ENCODE measurements around the gene OLIG1.

The OLIG1 gene

DNA sequence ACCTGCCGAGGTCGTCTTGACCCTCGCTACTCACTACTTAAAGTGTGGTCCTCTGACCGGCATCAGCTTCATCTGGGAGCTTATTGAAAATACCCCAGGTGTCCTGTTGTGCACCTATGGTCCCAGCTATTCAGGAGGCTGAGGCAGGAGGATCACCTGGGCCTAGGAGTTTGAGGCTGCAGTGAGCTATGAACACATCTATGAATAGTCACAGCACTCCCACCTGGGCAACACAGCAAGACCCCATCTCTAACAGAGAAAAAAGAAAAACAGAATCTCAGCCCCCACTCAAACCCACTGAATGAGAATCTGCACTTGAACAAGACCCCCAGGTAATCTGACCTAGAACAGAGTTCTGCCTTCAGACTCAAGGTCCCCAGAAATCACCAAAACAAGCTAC is 8.7 kb upstream of the OLIG1 start:
- DNase-seq: no peak

DNA sequence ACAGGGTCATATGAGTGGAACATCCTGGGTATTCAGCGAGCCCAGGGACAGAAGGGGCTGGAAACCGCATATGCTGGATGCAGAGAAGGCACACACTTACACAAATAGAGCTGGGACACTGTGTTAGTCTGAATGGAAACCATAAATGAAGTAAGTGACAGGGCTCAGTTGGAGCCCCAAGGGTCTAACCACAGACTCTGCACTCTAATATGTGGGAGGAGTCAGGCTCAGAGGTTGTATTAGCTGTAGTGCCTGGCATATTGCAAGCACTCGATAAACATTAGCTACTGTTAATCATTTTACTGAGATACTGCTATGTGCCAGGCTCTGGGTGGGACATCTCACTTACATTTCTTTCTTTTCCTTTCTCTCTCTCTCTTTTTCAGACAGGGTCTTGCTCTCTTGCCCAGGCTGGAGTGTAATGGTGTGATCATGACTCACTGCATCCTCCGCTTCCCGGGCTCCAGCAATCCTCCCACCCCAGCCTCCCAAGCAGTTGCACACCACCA is 6.5 kb upstream of the OLIG1 start:
- no peak for DNase-seq

DNA sequence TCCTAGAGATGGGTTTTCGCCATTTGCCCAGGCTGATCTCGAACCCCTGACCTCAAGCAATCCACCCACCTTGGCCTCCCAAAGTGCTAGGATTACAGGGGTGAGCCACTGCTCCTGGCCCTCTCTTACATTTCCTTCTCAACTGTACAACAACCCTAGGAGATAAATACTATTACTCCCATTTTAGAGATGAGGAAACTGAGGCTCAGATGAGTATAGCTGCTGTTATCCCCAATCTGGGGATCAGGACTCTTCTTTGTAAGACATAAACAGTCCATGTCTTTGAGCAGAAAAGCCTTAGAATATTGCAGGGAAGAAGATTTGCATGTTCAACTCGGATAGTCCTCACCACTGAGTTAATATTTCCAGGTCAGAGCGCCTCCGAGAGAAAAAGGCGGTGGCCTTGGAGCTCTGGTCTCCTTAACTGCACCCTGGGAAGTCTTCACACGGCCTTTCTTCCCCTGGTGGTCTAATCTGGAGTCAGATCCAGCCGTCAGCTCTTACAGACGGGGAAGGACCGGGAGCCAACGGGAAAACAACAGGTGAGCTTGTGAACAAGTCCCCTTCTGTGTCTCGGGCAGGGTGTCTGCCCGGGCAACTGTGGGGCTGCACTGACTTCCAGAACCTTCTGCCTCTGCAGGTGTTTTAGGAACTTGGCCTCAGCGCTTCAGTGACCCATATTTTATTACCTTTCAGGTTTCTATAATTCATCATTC is 5.9 kb upstream of the OLIG1 start:
- peak in 15 of 51 donors; percentile 34 to 69 (median 45) for DNase-seq

DNA sequence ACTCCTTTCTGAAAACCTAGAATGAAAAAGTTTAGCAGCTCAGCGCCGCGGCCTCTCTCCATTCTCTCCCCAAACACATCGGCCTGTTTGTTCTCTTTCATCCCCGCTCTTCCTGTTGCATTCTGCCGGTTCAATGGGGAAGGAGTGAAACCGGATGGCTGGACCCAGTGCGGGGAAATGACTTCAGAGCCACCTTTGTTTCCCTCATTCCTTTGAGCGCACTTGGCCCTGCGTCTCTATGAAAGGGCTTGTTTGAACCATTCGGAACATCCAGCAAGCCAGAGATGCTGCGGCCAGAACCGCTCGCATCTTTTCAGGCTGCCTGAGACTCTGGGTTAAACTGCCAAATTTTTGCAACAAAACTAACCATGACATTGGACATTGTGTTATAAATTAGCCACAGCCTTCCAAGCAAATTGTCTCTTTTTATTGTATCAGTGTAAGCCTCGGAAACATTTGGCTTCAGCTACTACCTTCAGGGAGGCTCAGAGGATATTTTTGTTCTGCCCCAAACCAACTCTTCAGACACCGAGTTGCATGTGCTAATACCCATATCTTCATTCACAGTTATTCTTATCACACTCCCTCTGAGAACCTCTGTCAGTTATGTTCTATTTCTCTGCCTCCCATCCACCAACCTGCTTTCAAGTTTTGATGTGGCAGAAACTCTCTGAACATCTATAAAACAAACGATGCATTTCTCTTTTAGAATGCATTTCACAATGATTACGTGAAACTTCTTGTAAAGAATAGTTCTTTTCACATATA is 5.1 kb upstream of the OLIG1 start:
- DNase-seq: peak in 37 of 51 donors; percentile 24 to 78 (median 51)

DNA sequence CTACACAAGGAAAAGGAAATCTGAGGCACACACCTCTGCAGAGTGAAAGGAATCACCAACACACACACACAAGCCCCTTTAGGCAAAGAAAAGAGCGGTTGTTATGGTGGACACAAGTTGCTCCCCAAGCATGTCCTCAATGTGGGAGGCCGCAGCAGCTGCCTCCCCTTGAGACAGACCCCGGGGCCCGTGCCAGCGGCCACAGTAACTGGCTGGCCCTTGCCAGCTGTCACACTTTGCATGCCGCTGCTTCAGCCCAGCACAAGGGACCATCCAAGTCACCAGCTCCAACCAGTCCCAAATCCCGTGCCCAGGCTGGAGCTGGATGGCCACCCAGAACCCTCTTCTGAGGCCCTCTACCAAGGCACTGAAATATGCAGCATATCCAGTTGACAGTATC is 2.9 kb upstream of the OLIG1 start:
- peak in 8 of 51 donors; percentile 4 to 28 (median 18) for DNase-seq

DNA sequence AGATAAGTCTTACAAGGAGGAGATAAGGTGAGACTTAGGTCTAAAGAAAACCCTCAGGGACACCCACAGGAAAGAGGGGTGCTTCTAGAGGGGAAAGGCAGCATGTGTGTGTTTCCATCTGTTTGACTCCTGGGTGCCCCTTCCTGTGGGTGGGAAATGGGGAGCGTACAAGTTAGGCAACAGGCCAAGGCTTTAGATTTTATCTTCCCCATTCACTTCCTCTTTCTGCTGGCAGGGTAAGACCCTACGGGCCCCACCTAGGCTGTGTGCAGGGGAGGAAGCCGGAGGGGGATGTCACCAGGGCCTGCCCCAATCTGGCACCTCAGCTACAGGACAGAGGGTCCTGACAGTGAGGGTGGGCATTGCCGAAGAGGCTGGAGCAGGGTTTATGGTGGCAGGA is 2.5 kb upstream of the OLIG1 start:
- no peak for DNase-seq

DNA sequence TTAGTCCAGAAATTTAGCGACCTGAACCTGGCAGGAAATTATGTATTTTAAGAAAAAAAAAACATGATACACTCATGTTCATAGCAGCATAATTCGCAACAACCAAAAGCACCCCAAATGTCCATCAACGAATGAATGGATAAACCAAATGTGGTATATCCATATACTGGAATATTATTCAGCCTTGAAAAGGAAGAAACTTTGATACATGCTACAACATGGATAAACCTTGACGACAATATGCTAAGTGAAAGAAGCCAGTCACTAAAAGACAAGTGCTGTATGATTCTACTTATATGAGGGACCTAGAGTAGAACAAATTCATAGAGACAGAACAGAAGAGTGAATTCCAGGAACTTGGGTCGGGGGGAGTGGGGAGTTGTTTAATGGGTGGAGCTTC is 698 bp upstream of the OLIG1 start:
- DNase-seq: no peak

DNA sequence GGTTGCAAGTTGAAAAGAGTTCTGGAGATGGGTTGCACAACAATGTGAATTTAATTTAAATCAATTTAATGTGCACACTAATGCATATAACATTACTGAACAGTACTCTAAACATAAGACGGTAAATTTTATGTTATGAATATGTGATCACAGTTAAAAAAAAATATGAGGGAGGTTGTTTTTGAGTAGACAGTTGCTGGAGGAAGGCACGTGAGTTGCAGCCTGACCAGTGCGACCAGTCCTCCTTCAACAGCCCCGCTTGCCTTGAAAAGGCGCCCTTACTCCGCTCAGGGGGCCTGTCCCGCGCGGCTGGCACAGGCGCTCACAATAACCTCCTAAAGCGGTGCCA is 322 bp upstream of the OLIG1 start:
- no peak for DNase-seq

DNA sequence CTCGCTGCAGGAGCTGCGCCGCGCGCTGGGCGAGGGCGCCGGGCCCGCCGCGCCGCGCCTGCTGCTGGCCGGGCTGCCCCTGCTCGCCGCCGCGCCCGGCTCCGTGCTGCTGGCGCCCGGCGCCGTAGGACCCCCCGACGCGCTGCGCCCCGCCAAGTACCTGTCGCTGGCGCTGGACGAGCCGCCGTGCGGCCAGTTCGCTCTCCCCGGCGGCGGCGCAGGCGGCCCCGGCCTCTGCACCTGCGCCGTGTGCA is 730 bp downstream of the OLIG1 start:
- DNase-seq: no peak

DNA sequence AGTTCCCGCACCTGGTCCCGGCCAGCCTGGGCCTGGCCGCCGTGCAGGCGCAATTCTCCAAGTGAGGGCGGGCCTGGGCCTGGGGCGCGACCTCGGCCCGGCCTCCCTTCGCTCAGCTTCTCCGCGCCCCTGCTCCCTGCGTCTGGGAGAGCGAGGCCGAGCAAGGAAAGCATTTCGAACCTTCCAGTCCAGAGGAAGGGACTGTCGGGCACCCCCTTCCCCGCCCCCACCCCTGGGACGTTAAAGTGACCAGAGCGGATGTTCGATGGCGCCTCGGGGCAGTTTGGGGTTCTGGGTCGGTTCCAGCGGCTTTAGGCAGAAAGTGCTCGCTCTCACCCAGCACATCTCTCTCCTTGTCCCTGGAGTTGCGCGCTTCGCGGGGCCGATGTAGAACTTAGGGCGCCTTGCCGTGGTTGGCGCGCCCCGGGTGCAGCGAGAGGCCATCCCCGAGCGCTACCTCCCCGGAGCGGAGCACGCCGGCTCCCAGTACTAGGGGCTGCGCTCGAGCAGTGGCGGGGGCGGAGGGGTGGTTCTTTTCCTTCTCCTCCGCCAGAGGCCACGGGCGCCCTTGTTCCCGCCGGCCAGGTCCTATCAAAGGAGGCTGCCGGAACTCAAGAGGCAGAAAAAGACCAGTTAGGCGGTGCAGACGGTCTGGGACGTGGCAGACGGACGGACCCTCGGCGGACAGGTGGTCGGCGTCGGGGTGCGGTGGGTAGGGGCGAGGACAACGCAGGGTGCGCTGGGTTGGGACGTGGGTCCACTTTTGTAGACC is 1.2 kb downstream of the OLIG1 start:
- DNase-seq: peak in 15 of 51 donors; percentile 16 to 58 (median 36)

DNA sequence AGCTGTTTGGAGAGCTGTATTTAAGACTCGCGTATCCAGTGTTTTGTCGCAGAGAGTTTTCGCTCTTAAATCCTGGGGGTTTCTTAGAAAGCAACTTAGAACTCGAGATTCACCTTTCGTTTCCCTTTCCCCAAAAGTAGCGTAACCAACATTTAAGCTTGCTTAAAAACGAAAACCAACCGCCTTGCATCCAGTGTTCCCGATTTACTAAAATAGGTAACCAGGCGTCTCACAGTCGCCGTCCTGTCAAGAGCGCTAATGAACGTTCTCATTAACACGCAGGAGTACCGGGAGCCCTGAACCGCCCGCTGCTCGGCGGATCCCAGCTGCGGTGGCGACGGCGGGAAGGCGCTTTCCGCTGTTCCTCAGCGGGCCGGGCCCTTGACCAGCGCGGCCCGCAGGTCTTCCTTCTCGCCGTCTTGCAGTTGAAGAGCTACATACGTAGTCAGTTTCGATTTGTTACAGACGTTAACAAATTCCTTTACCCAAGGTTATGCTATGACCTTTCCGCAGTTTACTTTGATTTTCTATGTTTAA is 1.9 kb downstream of the OLIG1 start:
- DNase-seq: peak in 4 of 51 donors; percentile 22 to 46 (median 26)

DNA sequence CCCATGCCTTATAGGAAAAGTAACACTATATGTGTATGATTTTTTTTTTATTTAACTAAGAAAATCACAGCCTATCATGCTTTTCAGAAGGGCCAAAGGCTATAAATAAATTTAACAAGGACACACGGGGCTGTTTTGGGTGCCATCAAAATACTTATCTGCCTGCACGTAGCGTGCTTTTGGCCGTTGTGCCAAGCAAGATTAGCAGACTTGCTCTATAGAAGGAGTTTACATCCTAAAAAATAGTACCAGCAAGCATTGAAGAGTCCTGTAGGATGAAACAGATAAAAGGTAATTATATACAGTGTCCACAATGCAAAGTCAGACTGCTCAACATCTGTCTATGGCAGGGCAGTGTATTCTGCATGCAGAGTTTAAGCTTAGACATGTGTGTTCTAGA is 3.7 kb downstream of the OLIG1 start:
- DNase-seq: no peak

DNA sequence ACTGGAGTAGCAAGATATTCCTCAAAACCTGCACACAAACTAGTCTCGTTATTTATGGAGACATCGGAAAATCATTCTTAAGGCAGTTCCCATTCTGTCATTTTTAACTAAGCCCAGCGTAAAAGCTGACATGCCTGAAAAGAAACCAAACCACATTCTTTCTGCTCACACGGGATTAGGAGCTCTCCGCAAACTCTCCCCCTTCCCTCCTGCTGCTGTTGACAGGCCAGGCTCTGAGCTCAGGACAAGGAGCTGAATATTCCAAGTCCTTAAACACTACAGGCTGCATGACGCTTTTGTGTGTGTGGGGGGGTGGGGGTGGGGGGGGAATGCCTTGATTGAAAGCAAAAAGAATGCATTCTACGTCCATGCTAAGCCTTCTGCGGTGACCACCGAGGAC is 5.2 kb downstream of the OLIG1 start:
- DNase-seq: peak in 3 of 51 donors; percentile 16 to 35 (median 21)

DNA sequence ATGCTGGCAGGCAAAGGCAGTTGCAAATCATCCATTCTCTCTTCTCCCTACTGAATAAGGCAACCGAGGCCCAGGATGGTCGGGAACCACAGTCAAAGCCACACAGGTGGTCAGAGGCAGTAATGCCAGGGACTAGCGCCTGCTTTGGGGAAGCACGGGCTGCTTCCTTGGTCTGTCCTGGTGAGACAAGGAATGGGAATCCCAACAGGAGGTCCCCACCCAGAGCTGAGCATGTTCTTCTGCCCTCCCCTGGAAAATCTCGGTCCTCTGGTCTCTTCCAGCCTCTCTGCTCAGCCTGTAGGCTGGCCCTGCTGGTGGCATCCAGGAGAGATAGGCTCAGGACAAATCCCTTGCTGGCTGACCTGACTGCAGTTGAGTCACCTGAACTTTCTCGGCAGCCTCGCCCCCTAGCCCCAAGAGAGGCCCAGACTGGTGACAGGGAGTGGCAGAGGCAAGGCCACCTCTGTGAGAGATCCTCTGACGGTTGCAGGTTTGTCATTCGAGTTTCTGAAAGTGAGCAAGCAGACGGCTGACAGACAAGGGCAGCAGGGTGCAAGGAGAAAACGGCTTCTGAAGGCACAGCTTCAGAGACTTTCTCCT is 5.8 kb downstream of the OLIG1 start:
- peak in 2 of 51 donors; percentile 31 to 35 for DNase-seq

DNA sequence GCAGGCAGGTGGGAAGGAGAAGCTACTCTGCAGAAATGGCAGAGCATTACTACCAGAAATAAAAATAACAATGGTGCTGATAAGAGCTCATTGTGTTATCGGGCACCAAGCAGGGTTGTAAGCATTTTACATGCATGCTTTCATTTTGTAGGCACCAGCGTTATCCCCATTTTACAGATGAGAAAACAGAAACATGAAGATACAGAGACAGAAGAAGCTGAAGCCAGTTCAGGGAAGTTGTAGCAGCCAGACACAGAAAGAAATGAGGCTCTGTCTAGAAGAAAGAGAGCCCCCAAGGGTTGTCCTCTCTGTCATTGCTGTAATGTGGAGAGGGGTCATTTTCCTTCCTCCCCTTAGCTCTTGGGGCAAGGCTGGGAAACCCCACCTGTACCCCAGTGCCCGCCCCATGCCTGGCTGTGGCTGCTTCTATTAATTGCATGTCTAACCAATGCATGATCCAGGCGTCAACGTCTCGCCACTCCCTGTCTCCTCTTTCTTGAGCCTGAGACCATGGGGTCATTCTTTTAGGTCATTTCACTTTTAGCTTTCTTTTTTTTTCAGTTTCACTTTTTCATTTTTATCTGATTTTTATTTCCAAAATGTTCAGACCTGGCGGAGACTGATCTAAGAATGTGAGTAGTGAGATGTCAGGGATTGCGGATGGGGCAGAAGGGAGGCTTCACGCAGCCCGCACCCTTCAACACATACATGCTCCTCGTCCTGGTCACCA is 6.8 kb downstream of the OLIG1 start:
- DNase-seq: no peak

DNA sequence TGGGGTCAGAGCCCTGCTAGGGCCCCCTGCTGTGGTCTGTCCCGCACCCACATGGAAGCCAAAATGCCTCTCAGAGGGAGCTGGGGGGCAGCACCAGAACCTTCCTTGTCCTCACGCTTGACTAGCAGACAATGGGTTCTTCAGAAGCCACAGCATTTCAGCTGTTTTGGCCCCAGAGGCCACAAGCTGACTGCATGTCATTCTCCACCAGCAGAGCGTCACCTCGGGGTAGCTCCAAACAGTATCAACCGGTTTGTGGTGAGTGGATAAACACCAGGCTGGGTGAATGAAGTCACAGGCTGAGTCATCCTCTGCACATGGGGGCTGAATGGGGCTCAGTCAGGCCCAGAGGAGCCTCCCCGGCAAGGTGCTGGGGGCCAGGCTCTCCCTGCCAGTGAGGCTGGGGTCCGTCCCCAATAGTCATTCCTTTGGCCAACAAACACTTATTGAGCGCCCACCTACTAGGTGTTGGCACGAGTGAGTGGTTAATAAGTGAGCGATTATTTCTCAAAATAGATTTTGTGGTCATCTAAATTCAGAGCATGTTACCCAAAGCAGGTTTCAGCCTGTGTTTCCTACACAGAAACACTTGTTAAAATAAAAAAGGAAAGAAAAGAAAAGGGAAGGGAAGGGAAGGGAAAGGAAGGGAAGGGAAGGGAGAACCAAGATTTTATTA is 9.1 kb downstream of the OLIG1 start:
- peak in 44 of 51 donors; percentile 10 to 93 (median 76) for DNase-seq

DNA sequence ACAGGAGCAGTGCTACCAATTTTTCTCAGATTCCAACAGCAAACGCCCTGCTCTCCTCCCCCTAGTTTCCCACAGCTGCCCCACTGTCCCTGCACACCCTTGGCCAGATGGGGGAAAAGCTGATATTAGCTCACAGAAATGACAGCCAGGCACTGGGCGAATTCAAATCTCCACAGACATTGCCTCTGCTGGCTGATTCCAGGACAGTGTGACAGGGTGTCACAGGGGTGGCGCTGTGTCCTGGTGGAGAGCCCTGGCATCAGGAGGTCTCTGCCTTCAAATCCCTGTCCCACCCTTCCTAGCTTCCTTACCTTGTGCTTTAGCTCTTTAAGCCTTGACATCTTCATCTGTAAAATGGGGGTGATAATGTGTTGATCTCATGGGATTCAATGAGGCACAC is 10.4 kb downstream of the OLIG1 start:
- DNase-seq: peak in 9 of 51 donors; percentile 13 to 40 (median 21)

DNA sequence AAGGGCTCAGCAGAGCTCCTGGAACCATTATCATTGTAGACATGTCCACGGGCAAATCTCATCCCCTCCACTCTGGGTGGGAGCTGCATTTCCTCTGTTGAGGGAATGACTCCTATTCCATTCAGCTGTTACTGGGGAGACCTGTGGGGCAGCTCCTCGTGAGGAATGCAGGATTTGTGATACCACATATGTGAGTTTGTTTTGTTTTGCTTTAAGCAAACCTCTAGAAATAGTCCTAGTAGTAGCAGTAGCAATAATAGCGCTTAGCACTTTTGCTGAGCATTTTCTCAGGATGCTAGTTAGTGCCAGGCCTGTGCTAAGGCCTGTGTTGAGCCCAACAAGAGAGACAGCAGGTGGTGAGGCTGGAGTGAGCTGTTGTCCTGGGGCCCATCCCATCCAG is 10.8 kb downstream of the OLIG1 start:
- no peak for DNase-seq

DNA sequence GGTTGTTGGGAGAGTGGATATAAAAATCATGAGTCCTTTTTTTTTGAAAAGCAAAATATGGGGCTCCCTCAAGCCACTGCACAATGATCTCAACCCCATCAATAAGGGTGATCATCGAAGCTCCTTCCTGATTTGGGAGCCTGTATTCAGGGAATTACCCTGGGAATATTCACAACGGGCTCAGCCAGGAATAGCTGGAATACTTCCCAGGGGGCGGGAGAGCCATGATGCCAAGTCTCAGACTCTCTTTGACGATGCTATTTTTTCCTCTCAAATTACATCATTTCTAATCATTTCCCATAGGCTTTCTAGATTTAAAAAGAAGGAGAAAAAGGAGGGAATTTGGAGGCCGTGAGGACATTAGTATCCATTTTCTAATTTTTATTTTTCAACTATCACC is 18.4 kb downstream of the OLIG1 start:
- no peak for DNase-seq

DNA sequence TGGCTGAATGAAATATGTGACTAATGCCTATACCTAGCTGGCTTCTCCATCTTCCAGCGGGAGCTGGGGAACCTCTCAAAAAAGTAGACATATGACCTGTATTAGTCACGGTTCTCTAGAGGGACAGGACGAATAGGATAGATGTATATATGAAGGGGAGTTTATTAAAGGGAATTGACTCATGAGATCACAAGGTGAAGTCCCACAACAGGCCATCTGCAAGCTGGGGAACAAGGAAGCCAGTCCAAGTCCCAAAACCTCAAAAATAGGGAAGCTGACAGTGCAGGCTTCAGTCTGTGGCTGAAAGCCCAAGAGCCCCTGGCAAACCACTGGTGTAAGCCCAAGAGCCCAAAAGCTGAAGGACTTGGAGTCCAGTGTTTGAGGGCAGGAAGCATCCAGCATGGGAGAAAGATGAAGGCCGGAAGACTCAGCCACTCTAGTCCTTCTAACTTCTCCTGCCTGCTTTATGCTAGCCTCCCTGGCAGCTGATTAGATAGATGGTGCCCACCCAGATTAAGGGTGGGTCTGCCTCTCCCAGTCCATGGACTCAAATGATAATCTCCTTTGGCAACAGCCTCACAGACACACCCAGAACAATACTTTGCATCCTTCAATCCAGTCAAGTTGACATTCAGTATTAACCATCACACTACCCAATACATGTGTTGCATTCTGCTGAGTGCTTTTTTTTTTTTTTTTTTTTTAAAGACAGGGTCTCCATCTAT is 19.6 kb downstream of the OLIG1 start:
- DNase-seq: peak in 3 of 51 donors; percentile 14 to 22 (median 16)

Data from hypothalamus (tissue), 51 donors.